ENCODE results near the gene CNIH2. TPM values are rescaled to one million over a fixed set of nuclear protein-coding genes. Genes with fewer than 3 reads are reported as not detected.

CNIH2 gene
- total and polyA plus RNA-seq, 2 of the 13 experiments (the other 11 are each of a cell fraction or from before 2014, with no cell fraction given): 0.60 to 0.69 TPM

DNA sequence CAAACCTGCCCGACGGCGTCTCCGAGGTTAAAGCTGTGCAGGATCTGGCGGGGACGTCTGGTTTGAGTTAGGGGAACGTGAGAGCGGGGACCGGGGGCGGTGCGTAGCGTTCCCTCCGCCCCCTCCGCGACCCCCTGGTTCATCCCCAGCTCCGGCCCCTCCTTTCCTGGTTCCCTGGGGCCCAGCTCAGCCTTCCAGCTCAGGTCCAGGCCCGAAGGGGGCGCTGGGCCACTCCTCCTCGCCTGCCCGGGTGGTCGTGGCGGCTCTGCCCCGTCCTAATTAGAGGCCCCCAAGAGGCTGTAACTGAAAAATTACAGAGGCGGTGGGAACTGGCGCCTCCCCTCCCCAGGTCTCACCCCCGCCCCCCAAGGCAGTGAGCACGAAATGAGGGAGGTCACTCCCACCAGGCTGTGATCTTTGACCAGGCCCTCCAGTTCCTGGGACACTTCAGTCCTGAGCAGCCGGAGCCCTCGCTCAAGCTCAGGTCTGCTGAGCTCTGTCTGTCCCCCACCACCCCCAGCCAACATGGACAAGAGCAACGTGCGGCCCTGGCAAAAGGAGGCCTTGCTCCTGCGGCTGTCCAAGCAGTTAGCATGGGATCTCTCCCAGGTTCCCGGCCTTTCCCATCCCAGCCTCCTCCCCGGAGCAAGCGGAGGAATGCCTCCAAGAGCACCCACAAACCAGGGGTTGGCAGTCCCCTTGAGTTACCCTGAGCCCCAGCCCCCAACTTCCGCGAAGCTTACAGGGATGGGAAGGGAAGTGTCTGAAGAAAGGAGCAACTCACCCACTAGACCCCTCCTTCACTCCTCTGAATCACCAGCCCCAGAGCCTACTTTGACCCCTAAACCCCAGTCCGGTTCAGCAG, 35.6 kb downstream of the CNIH2 start (continued):
- TF ChIP-seq, protein P1, sequence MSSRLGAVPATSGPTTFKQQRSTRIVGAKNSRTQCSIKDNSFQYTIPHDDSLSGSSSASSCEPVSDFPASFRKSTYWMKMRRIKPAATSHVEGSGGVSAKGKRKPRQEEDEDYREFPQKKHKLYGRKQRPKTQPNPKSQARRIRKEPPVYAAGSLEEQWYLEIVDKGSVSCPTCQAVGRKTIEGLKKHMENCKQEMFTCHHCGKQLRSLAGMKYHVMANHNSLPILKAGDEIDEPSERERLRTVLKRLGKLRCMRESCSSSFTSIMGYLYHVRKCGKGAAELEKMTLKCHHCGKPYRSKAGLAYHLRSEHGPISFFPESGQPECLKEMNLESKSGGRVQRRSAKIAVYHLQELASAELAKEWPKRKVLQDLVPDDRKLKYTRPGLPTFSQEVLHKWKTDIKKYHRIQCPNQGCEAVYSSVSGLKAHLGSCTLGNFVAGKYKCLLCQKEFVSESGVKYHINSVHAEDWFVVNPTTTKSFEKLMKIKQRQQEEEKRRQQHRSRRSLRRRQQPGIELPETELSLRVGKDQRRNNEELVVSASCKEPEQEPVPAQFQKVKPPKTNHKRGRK (CRISPR knock-in tag; IDR thresholded peaks at IDR 0.05): no peak
- TF ChIP-seq ZNF3 (CRISPR knock-in tag; IDR thresholded peaks at IDR 0.05): no peak
- TF ChIP-seq, protein P2, sequence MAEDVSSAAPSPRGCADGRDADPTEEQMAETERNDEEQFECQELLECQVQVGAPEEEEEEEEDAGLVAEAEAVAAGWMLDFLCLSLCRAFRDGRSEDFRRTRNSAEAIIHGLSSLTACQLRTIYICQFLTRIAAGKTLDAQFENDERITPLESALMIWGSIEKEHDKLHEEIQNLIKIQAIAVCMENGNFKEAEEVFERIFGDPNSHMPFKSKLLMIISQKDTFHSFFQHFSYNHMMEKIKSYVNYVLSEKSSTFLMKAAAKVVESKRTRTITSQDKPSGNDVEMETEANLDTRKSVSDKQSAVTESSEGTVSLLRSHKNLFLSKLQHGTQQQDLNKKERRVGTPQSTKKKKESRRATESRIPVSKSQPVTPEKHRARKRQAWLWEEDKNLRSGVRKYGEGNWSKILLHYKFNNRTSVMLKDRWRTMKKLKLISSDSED (CRISPR knock-in tag; IDR thresholded peaks at IDR 0.05): 0 out of 2 replicates have a peak, but pooled peaks have one; percentile 31
- TF ChIP-seq PPARG (CRISPR knock-in tag; conservative IDR thresholded peaks at IDR 0.05): 0 out of 2 replicates have a peak, but pooled peaks have one; percentile 9
- no peak for TF ChIP-seq ZFP41 (CRISPR knock-in tag; IDR thresholded peaks at IDR 0.05; ENCODE audit: borderline replicate concordance)
- no peak for TF ChIP-seq ZEB1 (IDR thresholded peaks at IDR 0.05; ENCODE audit: insufficient replicate concordance, low read depth)
- TF ChIP-seq JARID2 (CRISPR knock-in tag; IDR thresholded peaks at IDR 0.05; ENCODE audit: insufficient replicate concordance): peak; percentile 9
- TF ChIP-seq ZFP36L2 (CRISPR knock-in tag; IDR thresholded peaks at IDR 0.05): no peak
- TF ChIP-seq, protein P3, sequence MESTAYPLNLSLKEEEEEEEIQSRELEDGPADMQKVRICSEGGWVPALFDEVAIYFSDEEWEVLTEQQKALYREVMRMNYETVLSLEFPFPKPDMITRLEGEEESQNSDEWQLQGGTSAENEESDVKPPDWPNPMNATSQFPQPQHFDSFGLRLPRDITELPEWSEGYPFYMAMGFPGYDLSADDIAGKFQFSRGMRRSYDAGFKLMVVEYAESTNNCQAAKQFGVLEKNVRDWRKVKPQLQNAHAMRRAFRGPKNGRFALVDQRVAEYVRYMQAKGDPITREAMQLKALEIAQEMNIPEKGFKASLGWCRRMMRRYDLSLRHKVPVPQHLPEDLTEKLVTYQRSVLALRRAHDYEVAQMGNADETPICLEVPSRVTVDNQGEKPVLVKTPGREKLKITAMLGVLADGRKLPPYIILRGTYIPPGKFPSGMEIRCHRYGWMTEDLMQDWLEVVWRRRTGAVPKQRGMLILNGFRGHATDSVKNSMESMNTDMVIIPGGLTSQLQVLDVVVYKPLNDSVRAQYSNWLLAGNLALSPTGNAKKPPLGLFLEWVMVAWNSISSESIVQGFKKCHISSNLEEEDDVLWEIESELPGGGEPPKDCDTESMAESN (CRISPR knock-in tag; conservative IDR thresholded peaks at IDR 0.05): 0 out of 2 replicates have a peak, but pooled peaks have one; percentile 3
- TF ChIP-seq ZNF121 (CRISPR knock-in tag; IDR thresholded peaks at IDR 0.05): peak; percentile 19; the same call in 1 of the 2 replicates
- TF ChIP-seq MBD4 (IDR thresholded peaks at IDR 0.05; ENCODE audit: borderline replicate concordance, low read length): no peak
- TF ChIP-seq NRL (CRISPR knock-in tag; IDR thresholded peaks at IDR 0.05; ENCODE audit: borderline replicate concordance): peak; percentile 30; the same call in 1 of the 2 replicates
- 0 out of 2 replicates have a peak, but pooled peaks have one; percentile 23 for TF ChIP-seq SALL2 (CRISPR knock-in tag; IDR thresholded peaks at IDR 0.05)
- TF ChIP-seq ZKSCAN5 (CRISPR knock-in tag; IDR thresholded peaks at IDR 0.05): no peak
- TF ChIP-seq ZFP36L1 (CRISPR knock-in tag; IDR thresholded peaks at IDR 0.05): peak; percentile 35; the same call in 1 of the 2 replicates
- no peak for TF ChIP-seq RORA (CRISPR knock-in tag; IDR thresholded peaks at IDR 0.05)
- no peak for TF ChIP-seq BHLHE40 (IDR thresholded peaks at IDR 0.05; ENCODE audit: low read length)
- peak; percentile 20; the same call in 1 of the 2 replicates for TF ChIP-seq PHF20 (CRISPR knock-in tag; IDR thresholded peaks at IDR 0.05)
- TF ChIP-seq, protein P4, sequence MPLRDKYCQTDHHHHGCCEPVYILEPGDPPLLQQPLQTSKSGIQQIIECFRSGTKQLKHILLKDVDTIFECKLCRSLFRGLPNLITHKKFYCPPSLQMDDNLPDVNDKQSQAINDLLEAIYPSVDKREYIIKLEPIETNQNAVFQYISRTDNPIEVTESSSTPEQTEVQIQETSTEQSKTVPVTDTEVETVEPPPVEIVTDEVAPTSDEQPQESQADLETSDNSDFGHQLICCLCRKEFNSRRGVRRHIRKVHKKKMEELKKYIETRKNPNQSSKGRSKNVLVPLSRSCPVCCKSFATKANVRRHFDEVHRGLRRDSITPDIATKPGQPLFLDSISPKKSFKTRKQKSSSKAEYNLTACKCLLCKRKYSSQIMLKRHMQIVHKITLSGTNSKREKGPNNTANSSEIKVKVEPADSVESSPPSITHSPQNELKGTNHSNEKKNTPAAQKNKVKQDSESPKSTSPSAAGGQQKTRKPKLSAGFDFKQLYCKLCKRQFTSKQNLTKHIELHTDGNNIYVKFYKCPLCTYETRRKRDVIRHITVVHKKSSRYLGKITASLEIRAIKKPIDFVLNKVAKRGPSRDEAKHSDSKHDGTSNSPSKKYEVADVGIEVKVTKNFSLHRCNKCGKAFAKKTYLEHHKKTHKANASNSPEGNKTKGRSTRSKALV (CRISPR knock-in tag; IDR thresholded peaks at IDR 0.05): no peak
- TF ChIP-seq, protein P5, sequence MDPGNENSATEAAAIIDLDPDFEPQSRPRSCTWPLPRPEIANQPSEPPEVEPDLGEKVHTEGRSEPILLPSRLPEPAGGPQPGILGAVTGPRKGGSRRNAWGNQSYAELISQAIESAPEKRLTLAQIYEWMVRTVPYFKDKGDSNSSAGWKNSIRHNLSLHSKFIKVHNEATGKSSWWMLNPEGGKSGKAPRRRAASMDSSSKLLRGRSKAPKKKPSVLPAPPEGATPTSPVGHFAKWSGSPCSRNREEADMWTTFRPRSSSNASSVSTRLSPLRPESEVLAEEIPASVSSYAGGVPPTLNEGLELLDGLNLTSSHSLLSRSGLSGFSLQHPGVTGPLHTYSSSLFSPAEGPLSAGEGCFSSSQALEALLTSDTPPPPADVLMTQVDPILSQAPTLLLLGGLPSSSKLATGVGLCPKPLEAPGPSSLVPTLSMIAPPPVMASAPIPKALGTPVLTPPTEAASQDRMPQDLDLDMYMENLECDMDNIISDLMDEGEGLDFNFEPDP (CRISPR knock-in tag; conservative IDR thresholded peaks at IDR 0.05): 0 out of 2 replicates have a peak, but pooled peaks have one; percentile 53
- TF ChIP-seq ZNF747 (CRISPR knock-in tag; IDR thresholded peaks at IDR 0.05; ENCODE audit: borderline replicate concordance): no peak

Measured in HepG2 (cell line).